Measurements from ENCODE around the gene CST7. TPM values are rescaled to one million over a fixed set of nuclear protein-coding genes. Genes with fewer than 3 reads are reported as not detected.
"Not testable (repeated sequence)": the region's sequence is repeated elsewhere in the genome, so short reads cannot be mapped to it uniquely, and the experiment has no call there.

The CST7 gene
- total RNA-seq, 2 donors from 2014 or later: 136 to 174 TPM

GRCh38 chr20:24916412-24916811 lies 32.7 kb upstream of the CST7 start:
- no peak for ATAC-seq (replicated peaks in 1 of 2)
- Mint-ChIP-seq H3K36me3 (ENCODE audit: insufficient read depth in 2 of 2) (peaks cover 2% of the 10 kb centered on the region in 2 donors), H3K9me3 (no peaks in the 10 kb centered on the region), H3K4me1 (ENCODE audit: low read depth) (peaks cover 15% of the 10 kb centered on the region), H3K4me3 (no peak overlapping the region), H3K27ac (no peak overlapping the region), H3K27me3 (ENCODE audit: low read depth) (peaks cover 5% of the 10 kb centered on the region)
- DNase-seq: no peak

- Mint-ChIP-seq H3K27me3 (ENCODE audit: low read depth) (peaks cover 5% of the 10 kb centered on the region), H3K4me3 (no peak overlapping the region), H3K27ac (no peak overlapping the region), H3K36me3 (ENCODE audit: insufficient read depth in 2 of 2) (peaks cover 3% of the 10 kb centered on the region in 2 donors), H3K9me3 (no peaks in the 10 kb centered on the region), H3K4me1 (ENCODE audit: low read depth) (peaks cover 15% of the 10 kb centered on the region)
- ATAC-seq (replicated peaks in 1 of 2) (no peak), DNase-seq (no peak)
Measured at GRCh38 chr20:24917056-24917455, 32.0 kb upstream of the CST7 start.

GRCh38 chr20:24917797-24918578 lies 31.1 kb upstream of the CST7 start:
- ATAC-seq (replicated peaks in 1 of 2) (peak; percentile 75 to 83), DNase-seq (peak; percentile 44 to 59)
- Mint-ChIP-seq H3K4me1 (ENCODE audit: low read depth) (peaks cover 15% of the 10 kb centered on the region), H3K27ac (no peak overlapping the region), H3K9me3 (no peaks in the 10 kb centered on the region), H3K36me3 (ENCODE audit: insufficient read depth in 2 of 2) (peaks cover 3% of the 10 kb centered on the region in 2 donors), H3K27me3 (ENCODE audit: low read depth) (peaks cover 5% of the 10 kb centered on the region), H3K4me3 (peak overlapping the region; percentile 28 to 49)

GRCh38 chr20:24918579-24919566 lies 30.2 kb upstream of the CST7 start:
- H3K9me3 Mint-ChIP-seq: no peaks in the 10 kb centered on the region
- no peak overlapping the region for H3K27ac Mint-ChIP-seq
- no peak for ATAC-seq (replicated peaks in 1 of 2)
- H3K4me1 Mint-ChIP-seq (ENCODE audit: low read depth): peaks cover 15% of the 10 kb centered on the region
- peak overlapping the region; percentile 28 to 49 for H3K4me3 Mint-ChIP-seq
- peaks cover 5% of the 10 kb centered on the region for H3K27me3 Mint-ChIP-seq (ENCODE audit: low read depth)
- peaks cover 3% of the 10 kb centered on the region in 2 donors for H3K36me3 Mint-ChIP-seq (ENCODE audit: insufficient read depth in 2 of 2)
- DNase-seq: no peak

GRCh38 chr20:24919665-24920064 lies 29.4 kb upstream of the CST7 start:
- ATAC-seq (replicated peaks in 1 of 2); H3K27ac Mint-ChIP-seq; H3K36me3 Mint-ChIP-seq (ENCODE audit: insufficient read depth in 2 of 2); DNase-seq; H3K27me3 Mint-ChIP-seq (ENCODE audit: low read depth); H3K4me3 Mint-ChIP-seq; H3K9me3 Mint-ChIP-seq: not testable (repeated sequence)
- H3K4me1 Mint-ChIP-seq (ENCODE audit: low read depth): peaks cover 15% of the 10 kb centered on the region

- H3K36me3 Mint-ChIP-seq (ENCODE audit: insufficient read depth in 2 of 2); DNase-seq; ATAC-seq (replicated peaks in 1 of 2); H3K4me3 Mint-ChIP-seq; H3K9me3 Mint-ChIP-seq; H3K27ac Mint-ChIP-seq; H3K27me3 Mint-ChIP-seq (ENCODE audit: low read depth): not testable (repeated sequence)
- H3K4me1 Mint-ChIP-seq (ENCODE audit: low read depth): peaks cover 15% of the 10 kb centered on the region
Measured at GRCh38 chr20:24920706-24921105, 28.4 kb upstream of the CST7 start.

- H3K27ac Mint-ChIP-seq: not testable (repeated sequence)
- H3K4me1 Mint-ChIP-seq (ENCODE audit: low read depth): peaks cover 37% of the 10 kb centered on the region
Measured at GRCh38 chr20:24929259-24929658, 19.8 kb upstream of the CST7 start.

GRCh38 chr20:24929867-24930723 lies 19.0 kb upstream of the CST7 start:
- not testable (repeated sequence) for H3K36me3 Mint-ChIP-seq (ENCODE audit: insufficient read depth in 2 of 2); H3K9me3 Mint-ChIP-seq; H3K27me3 Mint-ChIP-seq (ENCODE audit: low read depth)
- ATAC-seq (replicated peaks in 1 of 2) (peak in 1 of 2 donors; percentile 49), DNase-seq (peak in 1 of 2 donors; percentile 31)
- peak overlapping the region; percentile 58 for H3K27ac Mint-ChIP-seq
- peaks cover 37% of the 10 kb centered on the region for H3K4me1 Mint-ChIP-seq (ENCODE audit: low read depth)
- peak overlapping the region; percentile 36 to 38 for H3K4me3 Mint-ChIP-seq

More at GRCh38 chr20:24929259-24929658, 19.8 kb upstream of the CST7 start:
- H3K4me3 Mint-ChIP-seq; H3K9me3 Mint-ChIP-seq; ATAC-seq (replicated peaks in 1 of 2); H3K27me3 Mint-ChIP-seq (ENCODE audit: low read depth); DNase-seq; H3K36me3 Mint-ChIP-seq (ENCODE audit: insufficient read depth in 2 of 2): not testable (repeated sequence)

- not testable (repeated sequence) for H3K27me3 Mint-ChIP-seq (ENCODE audit: low read depth); DNase-seq; ATAC-seq (replicated peaks in 1 of 2); H3K9me3 Mint-ChIP-seq; H3K36me3 Mint-ChIP-seq (ENCODE audit: insufficient read depth in 2 of 2)
- H3K4me1 Mint-ChIP-seq (ENCODE audit: low read depth): peaks cover 37% of the 10 kb centered on the region
- peak overlapping the region; percentile 94 for H3K27ac Mint-ChIP-seq
- H3K4me3 Mint-ChIP-seq: peak overlapping the region; percentile 17 to 74
Measured at GRCh38 chr20:24930724-24931688, 18.1 kb upstream of the CST7 start.

- not testable (repeated sequence) for ATAC-seq (replicated peaks in 1 of 2); H3K27me3 Mint-ChIP-seq (ENCODE audit: low read depth); H3K9me3 Mint-ChIP-seq; H3K36me3 Mint-ChIP-seq (ENCODE audit: insufficient read depth in 2 of 2); DNase-seq
- H3K4me3 Mint-ChIP-seq: peak overlapping the region in 1 of 2 donors; percentile 74
- H3K4me1 Mint-ChIP-seq (ENCODE audit: low read depth): peaks cover 37% of the 10 kb centered on the region
- peak overlapping the region; percentile 94 for H3K27ac Mint-ChIP-seq
Measured at GRCh38 chr20:24931893-24932292, 17.2 kb upstream of the CST7 start.

- no peaks in the 10 kb centered on the region for H3K27me3 Mint-ChIP-seq (ENCODE audit: low read depth)
- H3K9me3 Mint-ChIP-seq: peaks cover 1 to 5% of the 10 kb centered on the region in 2 donors
- no peak overlapping the region for H3K4me3 Mint-ChIP-seq
- H3K4me1 Mint-ChIP-seq (ENCODE audit: low read depth): peaks cover 37% of the 10 kb centered on the region
- H3K27ac Mint-ChIP-seq: no peak overlapping the region
- ATAC-seq (replicated peaks in 1 of 2) (no peak), DNase-seq (no peak)
- H3K36me3 Mint-ChIP-seq (ENCODE audit: insufficient read depth in 2 of 2): peaks cover 0 to 2% of the 10 kb centered on the region in 2 donors
Measured at GRCh38 chr20:24933266-24933908, 15.7 kb upstream of the CST7 start.
